ENCODE results near the gene CARD19. TPM values are rescaled to one million over a fixed set of nuclear protein-coding genes. Genes with fewer than 3 reads are reported as not detected.

Gene CARD19
- total RNA-seq, 4 donors from 2014 or later, result 23.7 to 71.4 (median 40.9) TPM

DNA sequence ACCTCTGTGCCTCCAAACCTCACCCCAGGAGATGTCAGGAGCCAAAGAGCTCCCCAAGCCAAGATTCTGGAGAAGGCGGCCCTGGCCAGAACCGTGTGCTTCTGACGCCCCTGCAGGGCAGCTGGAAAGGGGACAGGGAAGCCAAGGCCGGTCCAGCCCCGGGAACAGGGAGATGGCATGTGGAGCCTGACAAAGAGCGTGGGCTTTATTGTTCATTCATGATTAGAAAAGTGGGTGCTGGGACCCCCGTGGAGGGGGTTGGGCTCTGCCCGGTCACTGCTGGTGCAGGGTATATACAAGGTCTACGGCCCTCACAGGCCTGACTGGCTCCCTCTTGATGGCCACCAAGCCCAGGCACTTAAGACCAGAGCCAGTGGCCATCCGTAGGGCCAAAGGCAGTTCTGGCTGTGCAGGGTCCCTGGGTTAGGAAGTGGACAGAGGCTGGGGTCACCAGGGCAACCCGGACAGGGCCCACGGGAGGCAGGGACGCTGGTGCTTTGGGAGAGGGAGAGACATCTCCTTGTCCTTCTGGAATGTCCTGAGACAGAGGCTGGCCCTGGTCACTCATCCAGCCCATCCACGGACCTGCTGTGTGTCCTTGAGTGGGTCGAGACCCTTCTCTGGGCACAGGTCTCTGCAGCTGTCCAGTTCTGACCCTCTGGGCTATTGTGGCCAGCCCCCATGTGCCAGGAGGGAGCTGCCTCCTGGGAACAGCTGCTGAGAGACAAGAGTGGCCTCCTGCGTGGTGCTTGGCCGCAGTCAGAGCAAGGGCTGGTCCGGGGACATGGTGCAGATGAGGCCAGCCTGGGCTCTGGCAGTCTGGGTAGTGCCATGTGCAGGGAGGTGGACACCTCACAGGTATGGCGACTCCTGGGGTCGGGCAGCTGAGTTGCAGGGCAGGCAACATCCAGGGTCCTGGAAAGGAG lies 25.6 kb downstream of the CARD19 start:
- Histone ChIP-seq H3K27ac (peak overlapping the region in 1 of 2 donors; percentile 79), H3K36me3 (no peaks in the 10 kb centered on the region), H3K4me1 (peaks cover 0 to 14% of the 10 kb centered on the region in 2 donors), H3K4me3 (no peak overlapping the region), H3K27me3 (no peaks in the 10 kb centered on the region), H3K9me3 (no peaks in the 10 kb centered on the region)
- intact Hi-C loops (cut with DNase I; ENCODE audit: low total_unique reads), result no loop called here
- no peak for TF ChIP-seq CTCF (IDR thresholded peaks at IDR 0.05)
- TF ChIP-seq POLR2A (IDR thresholded peaks at IDR 0.05), result no peak
- DNase-seq, result peak in 1 of 2 donors; percentile 19

- H3K4me3 ChIP-seq, result no peak overlapping the region
- no peaks in the 10 kb centered on the region for H3K27me3 ChIP-seq
- H3K36me3 ChIP-seq, result no peaks in the 10 kb centered on the region
- TF ChIP-seq CTCF (IDR thresholded peaks at IDR 0.05), result no peak
- peak; percentile 11 to 16 for DNase-seq
- H3K4me1 ChIP-seq, result peaks cover 0 to 22% of the 10 kb centered on the region in 2 donors
- intact Hi-C loops (cut with DNase I; ENCODE audit: low total_unique reads), result no loop called here
- no peak overlapping the region for H3K27ac ChIP-seq
- H3K9me3 ChIP-seq, result no peaks in the 10 kb centered on the region
Observed at GRCh38 chr9:93122721-93123221, 26.8 kb downstream of the CARD19 start.

DNA sequence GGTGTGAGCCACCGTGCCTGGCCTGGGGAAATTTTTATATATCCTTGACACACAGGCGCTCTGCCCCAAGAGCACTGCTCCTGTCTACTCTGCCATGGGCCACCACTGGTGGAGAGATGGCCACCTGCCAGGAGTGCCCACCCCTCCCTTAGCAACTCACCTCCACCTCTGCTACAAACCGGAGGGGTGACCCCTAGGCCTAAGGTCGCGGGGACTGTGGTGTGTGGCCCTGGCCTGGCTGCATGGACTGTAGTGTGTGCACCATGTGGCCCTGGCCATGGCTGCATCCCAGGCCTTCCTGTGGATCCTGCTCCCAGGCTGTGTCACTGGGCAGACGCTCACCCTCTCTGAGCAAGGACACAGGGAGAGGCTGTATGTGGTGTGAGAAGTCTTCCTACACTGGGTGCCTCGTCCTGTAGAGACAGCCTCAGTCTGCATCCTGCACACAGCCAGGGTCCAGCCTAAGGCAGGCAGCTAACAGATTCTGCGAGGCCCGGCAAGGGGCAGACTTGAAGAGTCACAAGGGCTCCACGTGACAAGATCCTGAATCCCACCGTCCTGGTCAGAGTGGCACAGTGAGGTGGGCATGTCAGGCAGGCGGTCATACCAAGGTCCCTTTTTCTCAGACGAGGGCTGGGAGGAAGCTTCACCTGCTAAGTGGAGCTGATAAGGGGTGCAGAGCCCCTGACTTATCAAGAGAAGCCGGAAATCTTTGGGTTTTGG lies 27.7 kb downstream of the CARD19 start:
- Histone ChIP-seq H3K36me3 (no peaks in the 10 kb centered on the region), H3K27ac (no peak overlapping the region), H3K4me1 (peaks cover 0 to 22% of the 10 kb centered on the region in 2 donors), H3K27me3 (no peaks in the 10 kb centered on the region), H3K4me3 (no peak overlapping the region), H3K9me3 (no peaks in the 10 kb centered on the region)
- intact Hi-C loops (cut with DNase I; ENCODE audit: low total_unique reads), result no loop called here
- TF ChIP-seq POLR2A (IDR thresholded peaks at IDR 0.05) (no peak), CTCF (IDR thresholded peaks at IDR 0.05) (no peak)
- peak; percentile 10 to 21 for DNase-seq

DNA sequence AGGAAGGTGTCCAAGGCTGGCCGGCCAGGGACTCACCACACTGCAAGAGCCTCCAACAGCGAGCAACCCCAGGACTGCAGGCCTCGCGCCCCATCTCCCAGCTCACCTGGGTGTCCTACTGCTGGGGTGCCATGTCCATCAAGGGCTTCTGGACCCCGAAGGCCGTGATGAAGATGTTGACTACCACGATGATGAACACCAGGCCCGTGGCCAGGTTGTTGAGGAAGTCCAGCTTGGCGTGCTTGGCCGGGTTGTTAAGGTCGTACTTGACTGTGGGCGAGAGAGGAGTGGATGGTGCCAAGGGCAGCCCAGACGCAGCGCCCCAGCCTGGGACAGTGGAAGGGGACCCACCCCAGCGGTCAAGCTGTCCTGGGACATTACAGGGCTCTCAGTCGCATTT lies 28.8 kb downstream of the CARD19 start:
- DNase-seq, result peak; percentile 10 to 18
- no peak for TF ChIP-seq POLR2A (IDR thresholded peaks at IDR 0.05)
- no peak for TF ChIP-seq CTCF (IDR thresholded peaks at IDR 0.05)
- H3K27me3 ChIP-seq, result no peaks in the 10 kb centered on the region
- intact Hi-C loops (cut with DNase I; ENCODE audit: low total_unique reads), result no loop called here
- H3K4me1 ChIP-seq, result peaks cover 0 to 22% of the 10 kb centered on the region in 2 donors
- H3K27ac ChIP-seq, result no peak overlapping the region
- no peaks in the 10 kb centered on the region for H3K36me3 ChIP-seq
- H3K4me3 ChIP-seq, result no peak overlapping the region
- H3K9me3 ChIP-seq, result no peaks in the 10 kb centered on the region
